Peyer's patch (tissue), 4 donors: Measurements from ENCODE around the gene FAM171A1. TPM values are rescaled to one million over a fixed set of nuclear protein-coding genes. Genes with fewer than 3 reads are reported as not detected.

ENCODE experiments used
- DNase-seq, 3 donors: peaks; one replicate each; pipeline ENCODE4 v3.0.0-alpha.2; 2017 to 2019
- H3K27ac ChIP-seq, 4 donors: fragments of 200-600 bp; sonication (generic); one replicate each; pipeline ENCODE4 v1.5.1; 2016 to 2019
- H3K27me3 ChIP-seq, 2 donors: fragments of 200-600 bp; sonication (generic); one replicate each; pipeline ENCODE4 v1.5.1; 2019
- H3K36me3 ChIP-seq, 3 donors: fragments of 200-600 bp; sonication (generic); one replicate each; pipeline ENCODE4 v1.5.1; 2016 to 2019
- H3K4me1 ChIP-seq, 4 donors: fragments of 200-600 bp; sonication (generic); one replicate each; pipeline ENCODE4 v1.5.1; 2016 to 2019
- H3K4me3 ChIP-seq, 4 donors: fragments of 200-600 bp; sonication (generic); 1 replicate in 3 of 4; 2 replicates in 1 of 4; pipeline ENCODE4 v1.5.1; 2016 to 2019; ENCODE audit warnings: mild to moderate bottlenecking in 1 of 4
- H3K9me3 ChIP-seq, 4 donors: fragments of 200-600 bp; sonication (generic); one replicate each; pipeline ENCODE4 v1.5.1; 2016 to 2019; ENCODE audit warnings: mild to moderate bottlenecking in 1 of 4
- CTCF ChIP-seq, 6 experiments: fragments of 450-650 bp in 4 of 6; fragments of 200-600 bp in 2 of 6; sonication (generic) in 1 of 6; IDR thresholded peaks; one replicate each; pipeline ENCODE4 v1.5.1; 2017 to 2019; ENCODE audit warnings: antibody characterized with exemption in 6 of 6, mild to moderate bottlenecking in 3 of 6, moderate library complexity in 1 of 6
- POLR2A ChIP-seq, 2 donors: fragments of 450-650 bp; IDR thresholded peaks; one replicate each; pipeline ENCODE4 v1.5.1; 2017; ENCODE audit warnings: antibody characterized with exemption in 2 of 2, mild to moderate bottlenecking in 2 of 2, moderate library complexity in 2 of 2
- small RNA-seq, 2 donors: library from RNA; depleted of rRNA; stranded (forward); fragments of <200 nt; gene quantifications; one replicate each; pipeline ENCODE3, GENCODE V24; 2016
- total RNA-seq, 4 donors: library from RNA; depleted of rRNA; stranded (reverse); fragments of >200 nt; gene quantifications; one replicate each; pipeline ENCODE4 v1.1.0, GENCODE V29; 2016

FAM171A1 gene
- total RNA-seq, 4 donors from 2014 or later, result 14.7 to 37.1 (median 24.5) TPM

GRCh38 chr10:15168291-15168785 is 202.8 kb downstream of the FAM171A1 start, which contains the start of gene NMT2:
TSS of gene NMT2 (minus strand) at chr10:15168693. CDS start at chr10:15168612, 81 bp downstream.
- Histone ChIP-seq H3K27me3 (no peaks in the 10 kb centered on the region), H3K27ac (peak within 1 kb of the TSS; percentile 88 to 94 (median 92)), H3K9me3 (no peaks in the 10 kb centered on the region), H3K4me3 (peak within 1 kb of the TSS; percentile 71 to 95 (median 94)), H3K4me1 (peaks cover 0 to 17% (median 2%) of the 10 kb centered on the region in 4 donors), H3K36me3 (no peaks in the 10 kb centered on the region)
- TF ChIP-seq CTCF (IDR thresholded peaks at IDR 0.05), result peak in 4 of 6 experiments; percentile 42 to 71 (median 58)
- peak; percentile 82 to 95 for TF ChIP-seq POLR2A (IDR thresholded peaks at IDR 0.05)
- peak in 2 of 3 donors; percentile 41 to 93 for DNase-seq

GRCh38 chr10:15167411-15168290 is 203.4 kb downstream of the FAM171A1 start:
- TF ChIP-seq CTCF (IDR thresholded peaks at IDR 0.05) (peak; percentile 31 to 55 (median 43)), POLR2A (IDR thresholded peaks at IDR 0.05) (no peak)
- peak overlapping the region; percentile 88 to 94 (median 92) for H3K27ac ChIP-seq
- peak; percentile 63 to 77 (median 73) for DNase-seq
- no peaks in the 10 kb centered on the region for H3K9me3 ChIP-seq
- no peaks in the 10 kb centered on the region for H3K36me3 ChIP-seq
- no peaks in the 10 kb centered on the region for H3K27me3 ChIP-seq
- peaks cover 0 to 17% (median 2%) of the 10 kb centered on the region in 4 donors for H3K4me1 ChIP-seq
- peak overlapping the region; percentile 71 to 95 (median 94) for H3K4me3 ChIP-seq

- H3K9me3 ChIP-seq, result no peaks in the 10 kb centered on the region
- no peak overlapping the region for H3K27ac ChIP-seq
- H3K27me3 ChIP-seq, result no peaks in the 10 kb centered on the region
- TF ChIP-seq POLR2A (IDR thresholded peaks at IDR 0.05) (no peak), CTCF (IDR thresholded peaks at IDR 0.05) (no peak)
- no peak for DNase-seq
- H3K4me3 ChIP-seq, result no peak overlapping the region
- no peaks in the 10 kb centered on the region for H3K36me3 ChIP-seq
- H3K4me1 ChIP-seq, result peaks cover 0 to 17% (median 2%) of the 10 kb centered on the region in 4 donors
These were observed 204.8 kb downstream of the FAM171A1 start for GRCh38 chr10:15166325-15166724.

- H3K36me3 ChIP-seq, result no peaks in the 10 kb centered on the region
- no peak for DNase-seq
- H3K9me3 ChIP-seq, result no peaks in the 10 kb centered on the region
- TF ChIP-seq CTCF (IDR thresholded peaks at IDR 0.05) (no peak), POLR2A (IDR thresholded peaks at IDR 0.05) (no peak)
- H3K27me3 ChIP-seq, result no peaks in the 10 kb centered on the region
- peaks cover 0 to 16% (median 0%) of the 10 kb centered on the region in 4 donors for H3K4me1 ChIP-seq
- H3K4me3 ChIP-seq, result no peak overlapping the region
- H3K27ac ChIP-seq, result no peak overlapping the region
These were observed 207.7 kb downstream of the FAM171A1 start for GRCh38 chr10:15163253-15163828.

Small RNAs within 50 kb of the gene (small RNA-seq; reads per million reads assigned to genes)
- gene AL590365.1, result 0 reads per million in 2 donors

Other genes starting within 250 kb of the FAM171A1 start
- 10 to 100 TPM; 13.2 to 27.9 (median 20.8) TPM for gene NMT2, start 202.6 kb downstream of the FAM171A1 start, total RNA-seq